ENCODE measurements around the gene PTAFR. TPM values are rescaled to one million over a fixed set of nuclear protein-coding genes. Genes with fewer than 3 reads are reported as not detected.

The PTAFR gene
- total RNA-seq, 1 experiment from 2014 or later = 74.2 TPM

DNA sequence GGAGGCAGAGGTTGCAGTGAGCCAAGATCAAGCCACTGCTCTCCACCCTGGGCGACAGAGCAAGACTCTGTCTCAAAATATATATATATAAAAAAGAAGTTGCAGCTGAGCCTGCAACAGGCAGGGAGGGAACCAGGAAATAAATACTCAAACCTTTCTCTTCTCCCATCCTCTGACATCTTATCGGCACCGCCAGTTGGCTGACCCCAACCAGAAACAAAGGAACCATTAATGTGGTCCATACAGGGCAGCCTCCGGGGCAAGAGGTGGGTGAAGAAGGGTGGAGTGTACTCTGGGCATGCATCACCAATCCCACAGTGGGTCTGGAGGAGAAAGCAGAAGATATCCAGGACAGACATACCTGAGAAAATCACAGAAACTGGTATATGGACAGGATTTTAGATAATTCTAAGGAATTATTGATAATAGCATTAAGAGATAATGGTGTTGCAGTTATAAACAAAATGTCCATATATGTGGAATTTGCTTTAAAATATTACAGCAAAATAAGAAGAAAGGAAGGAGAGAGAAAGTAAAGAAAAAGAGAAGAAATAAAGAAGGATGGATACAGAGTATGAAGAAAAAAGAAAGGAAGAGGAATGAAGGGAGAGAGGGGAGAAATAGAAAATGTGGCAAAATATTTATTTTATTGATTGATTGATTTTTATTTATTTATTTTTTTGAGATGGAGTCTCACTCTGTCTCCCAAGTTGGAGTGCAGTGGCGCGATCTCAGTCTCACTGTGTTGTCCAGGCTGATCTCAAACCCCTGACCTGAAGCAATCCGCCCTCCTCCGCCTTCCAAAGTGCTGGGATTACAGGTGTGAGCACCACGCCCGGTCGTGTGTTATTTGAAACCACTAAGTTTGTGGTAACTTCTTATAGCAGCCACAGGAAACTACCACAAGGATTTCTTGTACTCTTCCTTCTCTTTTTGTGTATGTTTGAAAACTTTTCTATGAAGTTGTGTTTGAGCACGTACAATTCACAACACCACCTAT, 4.1 kb upstream of the PTAFR start:
- H3K9me3 ChIP-seq (ENCODE audit: low read length) = no peaks in the 10 kb centered on the region
- no peaks in the 10 kb centered on the region for H3K36me3 ChIP-seq (ENCODE audit: insufficient read depth, low read length)
- no peak overlapping the region for H3K9ac ChIP-seq (ENCODE audit: low read length)
- peaks cover 5% of the 10 kb centered on the region for H3K79me2 ChIP-seq (ENCODE audit: low read length)
- DNase-seq = no peak
- no peak overlapping the region for H3K27ac ChIP-seq (ENCODE audit: low read length)
- no peaks in the 10 kb centered on the region for H3K9me2 ChIP-seq (replicated peaks; ENCODE audit: insufficient read depth, low read length)
- no peaks in the 10 kb centered on the region for H4K20me1 ChIP-seq (ENCODE audit: insufficient read depth, low read depth, low read length)
- no peak overlapping the region for H3K4me3 ChIP-seq (ENCODE audit: low read length)
- no peak overlapping the region for H3K4me2 ChIP-seq (ENCODE audit: low read depth, low read length, poor library complexity, severe bottlenecking)
- peaks cover 44% of the 10 kb centered on the region for H3K4me1 ChIP-seq (ENCODE audit: low read length)
- H3K27me3 ChIP-seq (ENCODE audit: low read length) = no peaks in the 10 kb centered on the region
- H2AFZ ChIP-seq (ENCODE audit: low read length) = no peak overlapping the region

DNA sequence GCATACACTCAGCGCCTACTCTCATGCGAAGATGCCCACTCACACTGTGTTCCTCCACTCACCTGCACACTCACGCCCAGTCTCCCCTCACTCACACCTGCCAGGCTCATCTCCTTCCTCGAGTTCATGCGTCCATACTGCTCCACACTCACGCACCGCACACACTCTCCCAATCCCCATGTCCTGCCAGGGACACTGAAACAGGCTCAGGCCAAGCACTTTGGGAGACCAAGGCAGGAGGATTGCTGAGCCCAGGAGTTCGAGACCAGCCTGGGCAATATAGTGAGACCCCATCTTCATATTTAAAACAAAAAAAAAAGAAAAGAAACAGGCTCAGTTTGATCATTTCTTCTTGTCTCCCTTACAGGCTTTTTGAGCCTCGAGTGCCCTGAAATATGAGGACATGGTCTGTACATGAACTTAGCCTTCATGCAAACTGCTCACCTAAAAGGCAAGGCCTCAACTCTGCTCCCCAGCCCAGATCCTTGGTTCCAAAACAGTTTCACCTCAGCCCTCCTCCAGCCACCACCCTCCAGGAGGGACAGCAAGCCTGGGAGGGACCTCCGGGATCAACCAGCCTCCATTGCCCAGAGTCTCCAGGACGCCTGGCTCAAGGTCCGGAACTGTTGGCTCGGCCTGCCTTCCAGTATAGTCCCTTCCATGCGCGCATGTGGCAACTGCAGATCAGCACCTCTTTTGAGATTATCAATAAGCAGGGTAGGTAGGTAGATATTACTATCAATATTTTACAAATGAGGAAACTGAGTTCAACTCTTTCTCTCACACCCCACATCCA, 2.4 kb upstream of the PTAFR start:
- H3K79me2 ChIP-seq (ENCODE audit: low read length) = peaks cover 15% of the 10 kb centered on the region
- no peaks in the 10 kb centered on the region for H3K9me2 ChIP-seq (replicated peaks; ENCODE audit: insufficient read depth, low read length)
- H3K4me2 ChIP-seq (ENCODE audit: low read depth, low read length, poor library complexity, severe bottlenecking) = no peak overlapping the region
- no peak overlapping the region for H2AFZ ChIP-seq (ENCODE audit: low read length)
- H3K36me3 ChIP-seq (ENCODE audit: insufficient read depth, low read length) = no peaks in the 10 kb centered on the region
- H3K9me3 ChIP-seq (ENCODE audit: low read length) = no peaks in the 10 kb centered on the region
- DNase-seq = no peak
- no peak overlapping the region for H3K9ac ChIP-seq (ENCODE audit: low read length)
- no peak overlapping the region for H3K4me3 ChIP-seq (ENCODE audit: low read length)
- H3K27me3 ChIP-seq (ENCODE audit: low read length) = no peaks in the 10 kb centered on the region
- H3K27ac ChIP-seq (ENCODE audit: low read length) = no peak overlapping the region
- peaks cover 60% of the 10 kb centered on the region for H3K4me1 ChIP-seq (ENCODE audit: low read length)
- no peaks in the 10 kb centered on the region for H4K20me1 ChIP-seq (ENCODE audit: insufficient read depth, low read depth, low read length)

DNA sequence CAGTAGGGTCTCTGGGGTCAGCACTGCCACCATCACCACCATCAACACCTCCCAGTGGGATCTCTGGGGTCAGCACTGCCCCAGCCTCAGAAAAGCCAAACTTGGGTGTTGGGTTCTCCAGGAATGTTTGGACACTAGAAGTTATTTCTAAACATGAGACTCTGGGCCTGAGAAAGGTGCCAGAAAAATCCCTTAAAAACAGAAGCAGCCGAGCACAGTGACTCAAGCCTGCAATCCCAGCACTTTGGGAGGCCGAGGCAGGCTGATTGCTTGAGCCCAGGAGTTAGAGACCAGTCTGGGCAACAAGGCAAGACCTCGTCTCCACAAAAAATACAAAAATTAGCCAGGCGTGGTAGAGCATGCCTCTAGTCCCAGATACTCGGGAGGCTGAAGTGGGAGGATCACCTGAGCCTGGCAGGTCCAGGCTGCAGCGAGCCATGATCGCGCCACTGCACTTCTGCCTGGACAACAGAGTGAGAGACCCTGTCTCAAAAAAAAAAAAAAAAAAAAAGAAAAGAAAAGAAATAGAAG, 470 bp downstream of the PTAFR start:
- Histone ChIP-seq H2AFZ (ENCODE audit: low read length) (no peak overlapping the region), H3K27me3 (ENCODE audit: low read length) (no peaks in the 10 kb centered on the region), H3K27ac (ENCODE audit: low read length) (peak overlapping the region; percentile 96), H3K36me3 (ENCODE audit: insufficient read depth, low read length) (peaks cover 4% of the 10 kb centered on the region), H3K9me3 (ENCODE audit: low read length) (no peaks in the 10 kb centered on the region), H4K20me1 (ENCODE audit: insufficient read depth, low read depth, low read length) (no peaks in the 10 kb centered on the region), H3K9me2 (replicated peaks; ENCODE audit: insufficient read depth, low read length) (no peaks in the 10 kb centered on the region), H3K9ac (ENCODE audit: low read length) (peak overlapping the region; percentile 88), H3K4me2 (ENCODE audit: low read depth, low read length, poor library complexity, severe bottlenecking) (peak overlapping the region; percentile 89), H3K4me1 (ENCODE audit: low read length) (peaks cover 79% of the 10 kb centered on the region), H3K4me3 (ENCODE audit: low read length) (peak overlapping the region; percentile 93), H3K79me2 (ENCODE audit: low read length) (peaks cover 33% of the 10 kb centered on the region)
- peak; percentile 61 for DNase-seq

DNA sequence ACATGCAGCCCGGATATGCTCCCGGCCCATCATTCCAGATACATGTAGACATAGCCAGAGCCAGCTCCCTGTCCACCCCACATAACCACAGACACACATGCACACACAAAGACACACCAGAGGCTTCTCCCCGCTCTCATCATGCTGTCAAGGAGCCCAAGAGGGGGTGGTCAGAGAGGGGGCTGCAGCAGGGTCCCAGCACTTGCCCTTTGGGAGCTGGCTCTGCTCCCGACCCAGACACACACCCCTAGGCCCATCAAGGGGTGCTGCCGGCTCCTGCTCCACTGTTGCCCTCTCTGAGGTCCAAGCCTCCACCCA, 2.6 kb downstream of the PTAFR start:
- no peak for DNase-seq
- H3K4me1 ChIP-seq (ENCODE audit: low read length) = peaks cover 75% of the 10 kb centered on the region

DNA sequence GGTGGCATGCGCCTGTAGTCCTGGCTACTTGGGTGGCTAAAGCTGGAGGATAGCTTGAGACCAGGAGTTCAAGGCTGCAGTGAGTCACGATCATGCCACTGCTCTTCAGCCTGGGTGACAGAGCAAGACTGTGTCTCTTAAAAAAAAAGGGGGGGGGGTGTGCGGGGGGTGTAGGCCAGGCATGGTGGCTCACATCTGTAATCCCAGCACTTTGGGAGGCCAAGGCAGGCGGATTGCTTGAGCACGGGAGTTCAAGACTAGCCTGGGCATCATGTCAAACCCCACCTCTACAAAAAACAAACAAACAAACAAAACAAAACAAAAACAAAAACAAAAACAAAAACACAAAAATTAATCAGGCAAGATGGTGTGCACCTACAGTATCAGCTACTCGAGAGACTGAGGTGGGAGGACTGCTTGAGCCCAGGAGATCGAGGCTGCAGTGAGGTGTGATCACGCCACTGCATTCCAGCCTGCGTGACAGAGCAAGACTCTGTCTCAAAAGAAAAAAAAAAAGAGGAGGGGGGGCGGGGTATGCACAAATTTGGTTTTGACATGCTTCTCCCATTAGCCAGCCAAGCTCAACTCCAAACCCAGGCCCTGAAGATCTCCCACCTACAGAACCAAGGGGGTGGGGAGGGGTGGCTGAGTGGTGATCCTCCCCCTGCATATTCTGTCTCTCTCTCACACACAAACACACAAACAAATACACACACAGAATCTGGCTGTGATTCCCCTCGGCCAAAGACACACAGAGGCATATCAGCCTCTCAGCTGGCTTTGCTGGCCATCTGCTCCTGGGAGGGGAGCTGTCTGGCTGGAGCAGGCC, 3.1 kb downstream of the PTAFR start:
- Histone ChIP-seq H4K20me1 (ENCODE audit: insufficient read depth, low read depth, low read length) (no peaks in the 10 kb centered on the region), H2AFZ (ENCODE audit: low read length) (no peak overlapping the region), H3K9me2 (replicated peaks; ENCODE audit: insufficient read depth, low read length) (no peaks in the 10 kb centered on the region), H3K9me3 (ENCODE audit: low read length) (no peaks in the 10 kb centered on the region), H3K27ac (ENCODE audit: low read length) (peak overlapping the region; percentile 96), H3K4me1 (ENCODE audit: low read length) (peaks cover 75% of the 10 kb centered on the region), H3K36me3 (ENCODE audit: insufficient read depth, low read length) (peaks cover 13% of the 10 kb centered on the region), H3K27me3 (ENCODE audit: low read length) (no peaks in the 10 kb centered on the region), H3K79me2 (ENCODE audit: low read length) (peaks cover 54% of the 10 kb centered on the region), H3K9ac (ENCODE audit: low read length) (peak overlapping the region; percentile 88), H3K4me3 (ENCODE audit: low read length) (peak overlapping the region; percentile 93; the same call in 1 of the 2 replicates), H3K4me2 (ENCODE audit: low read depth, low read length, poor library complexity, severe bottlenecking) (peak overlapping the region; percentile 89)
- peak; percentile 65 for DNase-seq

More for the DNA sequence above, 2.6 kb downstream of the PTAFR start:
- H3K27ac ChIP-seq (ENCODE audit: low read length) = peak overlapping the region; percentile 96
- no peaks in the 10 kb centered on the region for H3K9me2 ChIP-seq (replicated peaks; ENCODE audit: insufficient read depth, low read length)
- no peak overlapping the region for H2AFZ ChIP-seq (ENCODE audit: low read length)
- H3K27me3 ChIP-seq (ENCODE audit: low read length) = no peaks in the 10 kb centered on the region
- H3K79me2 ChIP-seq (ENCODE audit: low read length) = peaks cover 48% of the 10 kb centered on the region
- H3K4me2 ChIP-seq (ENCODE audit: low read depth, low read length, poor library complexity, severe bottlenecking) = peak overlapping the region; percentile 89
- H3K4me3 ChIP-seq (ENCODE audit: low read length) = peak overlapping the region; percentile 93
- peaks cover 10% of the 10 kb centered on the region for H3K36me3 ChIP-seq (ENCODE audit: insufficient read depth, low read length)
- no peaks in the 10 kb centered on the region for H3K9me3 ChIP-seq (ENCODE audit: low read length)
- no peaks in the 10 kb centered on the region for H4K20me1 ChIP-seq (ENCODE audit: insufficient read depth, low read depth, low read length)
- peak overlapping the region; percentile 88 for H3K9ac ChIP-seq (ENCODE audit: low read length)

DNA sequence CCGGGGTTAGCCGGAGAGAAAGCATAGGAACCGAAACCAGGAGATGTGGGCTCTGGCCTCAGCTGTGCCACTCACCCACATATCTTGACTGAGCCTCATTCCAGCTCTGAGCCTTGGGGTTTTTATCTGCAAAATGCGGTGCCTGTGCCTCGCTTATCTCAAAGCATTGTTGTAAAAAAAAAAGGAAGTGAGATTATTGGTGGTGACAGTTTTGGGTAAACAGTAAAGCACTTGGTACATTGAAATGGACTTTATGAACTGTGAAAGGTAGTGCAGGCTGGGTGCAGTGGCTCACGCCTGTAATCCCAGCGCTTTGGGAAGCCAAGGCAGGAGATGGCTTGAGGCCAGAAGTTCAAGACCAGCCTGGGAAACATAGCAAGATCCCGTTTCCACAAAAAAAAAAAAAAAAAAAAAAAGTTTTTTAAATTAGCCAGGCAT, 3.8 kb downstream of the PTAFR start:
- peaks cover 13% of the 10 kb centered on the region for H3K36me3 ChIP-seq (ENCODE audit: insufficient read depth, low read length)
- H3K27me3 ChIP-seq (ENCODE audit: low read length) = no peaks in the 10 kb centered on the region
- H3K79me2 ChIP-seq (ENCODE audit: low read length) = peaks cover 57% of the 10 kb centered on the region
- no peak overlapping the region for H2AFZ ChIP-seq (ENCODE audit: low read length)
- no peaks in the 10 kb centered on the region for H3K9me2 ChIP-seq (replicated peaks; ENCODE audit: insufficient read depth, low read length)
- peaks cover 72% of the 10 kb centered on the region for H3K4me1 ChIP-seq (ENCODE audit: low read length)
- H3K9ac ChIP-seq (ENCODE audit: low read length) = peak overlapping the region; percentile 88
- H3K9me3 ChIP-seq (ENCODE audit: low read length) = no peaks in the 10 kb centered on the region
- peak; percentile 95 for DNase-seq
- H3K4me3 ChIP-seq (ENCODE audit: low read length) = peak overlapping the region; percentile 93
- H3K4me2 ChIP-seq (ENCODE audit: low read depth, low read length, poor library complexity, severe bottlenecking) = peak overlapping the region; percentile 89
- no peaks in the 10 kb centered on the region for H4K20me1 ChIP-seq (ENCODE audit: insufficient read depth, low read depth, low read length)
- peak overlapping the region; percentile 96 for H3K27ac ChIP-seq (ENCODE audit: low read length)

DNA sequence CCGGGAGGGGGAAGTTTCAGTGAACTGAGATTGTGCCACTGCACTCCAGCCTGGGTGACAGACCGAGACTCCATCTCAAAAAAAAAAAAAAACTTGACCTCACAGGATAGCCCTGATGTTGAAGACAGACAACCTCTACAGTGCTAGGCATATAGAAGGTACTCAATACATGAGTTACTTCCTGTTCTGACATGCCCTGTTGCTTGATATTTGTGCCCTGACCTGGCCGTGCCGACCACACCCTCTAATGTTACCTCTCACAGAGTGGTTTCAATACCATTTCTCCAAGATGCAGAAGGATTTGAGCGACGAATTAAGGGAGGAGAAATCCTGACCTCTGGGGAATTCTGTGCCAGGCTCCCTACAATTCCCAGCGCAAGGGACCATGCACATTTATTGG, 5.2 kb downstream of the PTAFR start:
- H4K20me1 ChIP-seq (ENCODE audit: insufficient read depth, low read depth, low read length) = no peaks in the 10 kb centered on the region
- H3K79me2 ChIP-seq (ENCODE audit: low read length) = peaks cover 68% of the 10 kb centered on the region
- peaks cover 13% of the 10 kb centered on the region for H3K36me3 ChIP-seq (ENCODE audit: insufficient read depth, low read length)
- no peaks in the 10 kb centered on the region for H3K9me2 ChIP-seq (replicated peaks; ENCODE audit: insufficient read depth, low read length)
- no peak overlapping the region for H3K4me3 ChIP-seq (ENCODE audit: low read length)
- no peak overlapping the region for H2AFZ ChIP-seq (ENCODE audit: low read length)
- no peaks in the 10 kb centered on the region for H3K27me3 ChIP-seq (ENCODE audit: low read length)
- DNase-seq = no peak
- H3K4me2 ChIP-seq (ENCODE audit: low read depth, low read length, poor library complexity, severe bottlenecking) = peak overlapping the region; percentile 89
- H3K9ac ChIP-seq (ENCODE audit: low read length) = peak overlapping the region; percentile 88; the same call in 1 of the 2 replicates
- H3K4me1 ChIP-seq (ENCODE audit: low read length) = peaks cover 57% of the 10 kb centered on the region
- H3K9me3 ChIP-seq (ENCODE audit: low read length) = no peaks in the 10 kb centered on the region
- peak overlapping the region; percentile 96 for H3K27ac ChIP-seq (ENCODE audit: low read length)
